ENCODE results near the gene SLC26A6. TPM values are rescaled to one million over a fixed set of nuclear protein-coding genes. Genes with fewer than 3 reads are reported as not detected.

The SLC26A6 gene
- 14.6 to 23.6 TPM (median 19.8 TPM) in 5 replicates for total RNA-seq (2022; extraction: Qiagen RNA extraction; ENCODE audit: low read depth)

GRCh38 chr3:48635222-48636021 is at the start of gene SLC26A6:
Gene SLC26A6, minus strand, starts transcription at chr3:48635461. Its CDS starts 68 bp downstream, at chr3:48635393.

GRCh38 chr3:48662753-48663488 is 27.7 kb upstream of the SLC26A6 start, which contains the start of gene CELSR3:
Gene CELSR3, minus strand, starts transcription at chr3:48662886. Its CDS starts 252 bp downstream, at chr3:48662634.

GRCh38 chr3:48621461-48621869 is 13.8 kb downstream of the SLC26A6 start, which contains the start of gene TMEM89:
Gene TMEM89, minus strand, starts transcription at chr3:48621769. Its CDS starts 13 bp downstream, at chr3:48621756.

GRCh38 chr3:48609088-48610005 is 25.9 kb downstream of the SLC26A6 start, which contains the start of gene UQCRC1:
Gene UQCRC1, minus strand, starts transcription at chr3:48609646. Its CDS starts 26 bp downstream, at chr3:48609620.

GRCh38 chr3:48595075-48595525 is 40.2 kb downstream of the SLC26A6 start, which contains the start of gene COL7A1:
Gene COL7A1, minus strand, starts transcription at chr3:48595329. Its CDS starts 170 bp downstream, at chr3:48595159.

Other genes with a start within 250 kb of the SLC26A6 start
- gene PLXNB1, start 205.4 kb downstream of the SLC26A6 start, total RNA-seq (2022; extraction: Qiagen RNA extraction; ENCODE audit: low read depth) = 9.6 to 20.7 TPM (median 15.1 TPM) in 5 replicates
- gene CCDC51, start 195.3 kb downstream of the SLC26A6 start, total RNA-seq (2022; extraction: Qiagen RNA extraction; ENCODE audit: low read depth) = 20.8 to 29.7 TPM (median 26.2 TPM) in 5 replicates
- 270 to 585 TPM (median 291 TPM) in 5 replicates for gene TMA7, start 195.2 kb downstream of the SLC26A6 start, total RNA-seq (2022; extraction: Qiagen RNA extraction; ENCODE audit: low read depth)
- 6.9 to 9.8 TPM (median 8.7 TPM) in 5 replicates for gene ATRIP, start 188.7 kb downstream of the SLC26A6 start, total RNA-seq (2022; extraction: Qiagen RNA extraction; ENCODE audit: low read depth)
- 83.6 to 137 TPM (median 127 TPM) in 5 replicates for gene SHISA5, start 131.3 kb downstream of the SLC26A6 start, total RNA-seq (2022; extraction: Qiagen RNA extraction; ENCODE audit: low read depth)
- 10.8 to 18.0 TPM (median 13.9 TPM) in 5 replicates for gene PFKFB4, start 78.7 kb downstream of the SLC26A6 start, total RNA-seq (2022; extraction: Qiagen RNA extraction; ENCODE audit: low read depth)
- gene UCN2, start 71.7 kb downstream of the SLC26A6 start, total RNA-seq (2022; extraction: Qiagen RNA extraction; ENCODE audit: low read depth) = 4.6 to 11.7 TPM (median 8.9 TPM) in 5 replicates
- 93.6 to 227 TPM (median 182 TPM) in 5 replicates for gene COL7A1, start 40.1 kb downstream of the SLC26A6 start, total RNA-seq (2022; extraction: Qiagen RNA extraction; ENCODE audit: low read depth)
- 154 to 191 TPM (median 182 TPM) in 5 replicates for gene UQCRC1, start 25.8 kb downstream of the SLC26A6 start, total RNA-seq (2022; extraction: Qiagen RNA extraction; ENCODE audit: low read depth)
- gene TMEM89, start 13.7 kb downstream of the SLC26A6 start, total RNA-seq (2022; extraction: Qiagen RNA extraction; ENCODE audit: low read depth) = not detected in 5 replicates
- gene CELSR3, start 27.4 kb upstream of the SLC26A6 start, total RNA-seq (2022; extraction: Qiagen RNA extraction; ENCODE audit: low read depth) = 2.5 to 5.7 TPM (median 5.1 TPM) in 5 replicates
- gene NCKIPSD, start 50.5 kb upstream of the SLC26A6 start, total RNA-seq (2022; extraction: Qiagen RNA extraction; ENCODE audit: low read depth) = 4.9 to 11.4 TPM (median 9.2 TPM) in 5 replicates
- 46.3 to 49.1 TPM (median 48.9 TPM) in 5 replicates for gene IP6K2, start 81.8 kb upstream of the SLC26A6 start, total RNA-seq (2022; extraction: Qiagen RNA extraction; ENCODE audit: low read depth)
- gene PRKAR2A, start 212.4 kb upstream of the SLC26A6 start, total RNA-seq (2022; extraction: Qiagen RNA extraction; ENCODE audit: low read depth) = 13.8 to 22.2 TPM (median 18.4 TPM) in 5 replicates

All from A549 treated with ZK216348 at 1 μM for 4 hours (cell line).